Activated T-cell treated with anti-CD3 and anti-CD28 coated beads, Interleukin-2, amount 50 U/mL, for 4 hours (primary cell): ENCODE results near the gene JCAD. TPM values are rescaled to one million over a fixed set of nuclear protein-coding genes. Genes with fewer than 3 reads are reported as not detected.
"Not testable (repeated sequence)": the region's sequence is repeated elsewhere in the genome, so short reads cannot be mapped to it uniquely, and the experiment has no call there.

Experiments used
- ATAC-seq, 2 donors: fragments of 200-7000 bp; cut with Tn5 transposase; one replicate each; pipeline ENCODE4 v1.10.0; 2021
- DNase-seq: peaks from one replicate; pipeline ENCODE4 v3.0.0-alpha.2; 2020
- H3K27me3 Mint-ChIP-seq: one replicate; pipeline ENCODE4 v1.8.0; 2021; ENCODE audit warnings: low read depth, mixed read lengths
- H3K36me3 Mint-ChIP-seq: one replicate; pipeline ENCODE4 v1.8.0; 2022; ENCODE audit warnings: mixed read lengths; ENCODE audit not compliant: insufficient read depth
- H3K4me1 Mint-ChIP-seq: one replicate; pipeline ENCODE4 v1.8.0; 2021; ENCODE audit warnings: low read depth, mixed read lengths
- H3K4me3 Mint-ChIP-seq: one replicate; pipeline ENCODE4 v1.8.0; 2021; ENCODE audit warnings: mild to moderate bottlenecking, moderate library complexity, mixed read lengths
- H3K9me3 Mint-ChIP-seq: one replicate; pipeline ENCODE4 v1.8.0; 2021; ENCODE audit warnings: mixed read lengths
- total RNA-seq, 3 donors: library from RNA; stranded (reverse); gene quantifications; one replicate each; pipeline ENCODE4 v1.2.1, GENCODE V29; 2021

The JCAD gene
- total RNA-seq, 3 donors from 2014 or later: 0.05 TPM

- DNase-seq (no peak), ATAC-seq (no peak)
- no peaks in the 10 kb centered on the region for H3K4me1 Mint-ChIP-seq
- H3K36me3 Mint-ChIP-seq: peaks cover 1% of the 10 kb centered on the region
- no peak overlapping the region for H3K4me3 Mint-ChIP-seq
- peaks cover 14% of the 10 kb centered on the region for H3K9me3 Mint-ChIP-seq
- H3K27me3 Mint-ChIP-seq: peaks cover 2% of the 10 kb centered on the region
Measured at GRCh38 chr10:29982997-29983648, 76.3 kb downstream of the JCAD start.

- DNase-seq: no peak
- peaks cover 1% of the 10 kb centered on the region for H3K36me3 Mint-ChIP-seq
- peaks cover 9% of the 10 kb centered on the region for H3K27me3 Mint-ChIP-seq
- H3K9me3 Mint-ChIP-seq: peaks cover 14% of the 10 kb centered on the region
- H3K4me3 Mint-ChIP-seq: no peak overlapping the region
- ATAC-seq: no peak
- no peaks in the 10 kb centered on the region for H3K4me1 Mint-ChIP-seq
Measured at GRCh38 chr10:29981510-29981909, 77.9 kb downstream of the JCAD start.

- no peak for ATAC-seq
- Mint-ChIP-seq H3K27me3 (peaks cover 14% of the 10 kb centered on the region), H3K9me3 (peaks cover 14% of the 10 kb centered on the region), H3K4me1 (no peaks in the 10 kb centered on the region), H3K4me3 (no peak overlapping the region), H3K36me3 (peaks cover 1% of the 10 kb centered on the region)
- no peak for DNase-seq
Measured at GRCh38 chr10:29980084-29980483, 79.3 kb downstream of the JCAD start.

- not testable (repeated sequence) for ATAC-seq, H3K36me3 Mint-ChIP-seq, H3K4me1 Mint-ChIP-seq, DNase-seq, H3K4me3 Mint-ChIP-seq
- H3K9me3 Mint-ChIP-seq: peaks cover 21% of the 10 kb centered on the region
- peaks cover 14% of the 10 kb centered on the region for H3K27me3 Mint-ChIP-seq
Measured at GRCh38 chr10:29979421-29979779, 80.0 kb downstream of the JCAD start.

- no peak overlapping the region for H3K4me3 Mint-ChIP-seq
- no peaks in the 10 kb centered on the region for H3K4me1 Mint-ChIP-seq
- peaks cover 8% of the 10 kb centered on the region for H3K9me3 Mint-ChIP-seq
- no peaks in the 10 kb centered on the region for H3K36me3 Mint-ChIP-seq
- DNase-seq: no peak
- no peak for ATAC-seq
- peaks cover 14% of the 10 kb centered on the region for H3K27me3 Mint-ChIP-seq
Measured at GRCh38 chr10:29977171-29977570, 82.2 kb downstream of the JCAD start.

GRCh38 chr10:29976134-29976533, 83.3 kb downstream of the JCAD start:
- no peak for DNase-seq
- Mint-ChIP-seq H3K4me3 (no peak overlapping the region), H3K27me3 (peaks cover 17% of the 10 kb centered on the region), H3K4me1 (no peaks in the 10 kb centered on the region), H3K36me3 (no peaks in the 10 kb centered on the region), H3K9me3 (peaks cover 7% of the 10 kb centered on the region)
- ATAC-seq: no peak

- Mint-ChIP-seq H3K9me3 (peaks cover 7% of the 10 kb centered on the region), H3K27me3 (peaks cover 24% of the 10 kb centered on the region), H3K4me3 (no peak overlapping the region), H3K36me3 (no peaks in the 10 kb centered on the region), H3K4me1 (no peaks in the 10 kb centered on the region)
- DNase-seq (no peak), ATAC-seq (no peak)
Measured at GRCh38 chr10:29974773-29975172, 84.6 kb downstream of the JCAD start.

- ATAC-seq (no peak), DNase-seq (no peak)
- H3K4me3 Mint-ChIP-seq: no peak overlapping the region
- peaks cover 7% of the 10 kb centered on the region for H3K9me3 Mint-ChIP-seq
- H3K4me1 Mint-ChIP-seq: no peaks in the 10 kb centered on the region
- peaks cover 24% of the 10 kb centered on the region for H3K27me3 Mint-ChIP-seq
- H3K36me3 Mint-ChIP-seq: no peaks in the 10 kb centered on the region
Measured at GRCh38 chr10:29973921-29974320, 85.5 kb downstream of the JCAD start.

GRCh38 chr10:29970576-29970975, 88.8 kb downstream of the JCAD start:
- DNase-seq (no peak), ATAC-seq (no peak)
- H3K4me3 Mint-ChIP-seq: no peak overlapping the region
- peaks cover 13% of the 10 kb centered on the region for H3K27me3 Mint-ChIP-seq
- peaks cover 7% of the 10 kb centered on the region for H3K9me3 Mint-ChIP-seq
- H3K36me3 Mint-ChIP-seq: no peaks in the 10 kb centered on the region
- no peaks in the 10 kb centered on the region for H3K4me1 Mint-ChIP-seq

GRCh38 chr10:29970012-29970396, 89.4 kb downstream of the JCAD start:
- Mint-ChIP-seq H3K27me3 (peaks cover 10% of the 10 kb centered on the region), H3K4me1 (no peaks in the 10 kb centered on the region), H3K9me3 (peaks cover 6% of the 10 kb centered on the region), H3K4me3 (no peak overlapping the region), H3K36me3 (no peaks in the 10 kb centered on the region)
- ATAC-seq (no peak), DNase-seq (no peak)

- Mint-ChIP-seq H3K9me3 (peaks cover under 1% of the 10 kb centered on the region), H3K36me3 (no peaks in the 10 kb centered on the region), H3K27me3 (peaks cover 10% of the 10 kb centered on the region), H3K4me1 (no peaks in the 10 kb centered on the region), H3K4me3 (no peak overlapping the region)
- ATAC-seq (no peak), DNase-seq (no peak)
Measured at GRCh38 chr10:29969255-29970011, 90.0 kb downstream of the JCAD start.

- Mint-ChIP-seq H3K27me3 (peaks cover 10% of the 10 kb centered on the region), H3K9me3 (no peaks in the 10 kb centered on the region), H3K4me3 (no peak overlapping the region), H3K36me3 (no peaks in the 10 kb centered on the region), H3K4me1 (no peaks in the 10 kb centered on the region)
- DNase-seq (no peak), ATAC-seq (no peak)
Measured at GRCh38 chr10:29968585-29968984, 90.8 kb downstream of the JCAD start.

- H3K27me3 Mint-ChIP-seq: peaks cover 6% of the 10 kb centered on the region
- no peaks in the 10 kb centered on the region for H3K36me3 Mint-ChIP-seq
- no peak for ATAC-seq
- H3K4me1 Mint-ChIP-seq: no peaks in the 10 kb centered on the region
- no peaks in the 10 kb centered on the region for H3K9me3 Mint-ChIP-seq
- no peak for DNase-seq
- no peak overlapping the region for H3K4me3 Mint-ChIP-seq
Measured at GRCh38 chr10:29966269-29966668, 93.1 kb downstream of the JCAD start.
